ENCODE results near the gene LRRC56.
"Not testable (repeated sequence)": the region's sequence is repeated elsewhere in the genome, so short reads cannot be mapped to it uniquely, and the experiment has no call there.

LRRC56 gene

GRCh38 chr11:501001-501682, 36.2 kb upstream of the LRRC56 start:
- DNase-seq = no peak

DNA sequence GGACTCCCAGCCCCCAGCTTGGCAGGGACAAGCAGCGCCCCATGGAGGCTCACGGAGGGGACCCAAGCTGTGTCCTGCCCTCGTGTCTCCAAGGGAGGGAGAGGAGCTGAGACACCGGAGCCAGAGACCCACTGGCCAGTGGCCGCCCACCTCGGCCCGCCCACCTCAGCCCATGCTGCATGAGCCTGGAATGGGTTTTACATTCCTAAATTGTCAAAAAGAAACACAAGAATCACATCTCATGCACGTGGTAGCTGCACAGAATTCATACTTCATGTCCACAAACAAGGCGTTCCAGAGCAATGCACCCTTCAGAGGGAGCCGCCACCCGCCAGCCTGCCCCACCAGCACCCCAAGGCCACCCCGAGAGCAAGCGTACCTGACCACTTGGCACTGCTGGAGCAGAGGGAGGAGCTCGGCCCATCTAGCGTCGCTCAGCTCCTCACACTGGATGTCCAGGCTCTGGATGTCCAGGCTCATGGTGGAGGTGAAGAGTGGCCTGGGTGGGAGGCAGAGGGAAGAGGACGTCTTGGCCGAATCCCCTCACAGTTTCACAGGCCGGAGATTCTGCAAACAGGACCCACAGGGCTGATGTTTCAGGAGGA, 35.5 kb upstream of the LRRC56 start:
- no peak for DNase-seq

GRCh38 chr11:502288-503178, 34.8 kb upstream of the LRRC56 start:
- peak in 1 of 51 donors; percentile 39 for DNase-seq

DNA sequence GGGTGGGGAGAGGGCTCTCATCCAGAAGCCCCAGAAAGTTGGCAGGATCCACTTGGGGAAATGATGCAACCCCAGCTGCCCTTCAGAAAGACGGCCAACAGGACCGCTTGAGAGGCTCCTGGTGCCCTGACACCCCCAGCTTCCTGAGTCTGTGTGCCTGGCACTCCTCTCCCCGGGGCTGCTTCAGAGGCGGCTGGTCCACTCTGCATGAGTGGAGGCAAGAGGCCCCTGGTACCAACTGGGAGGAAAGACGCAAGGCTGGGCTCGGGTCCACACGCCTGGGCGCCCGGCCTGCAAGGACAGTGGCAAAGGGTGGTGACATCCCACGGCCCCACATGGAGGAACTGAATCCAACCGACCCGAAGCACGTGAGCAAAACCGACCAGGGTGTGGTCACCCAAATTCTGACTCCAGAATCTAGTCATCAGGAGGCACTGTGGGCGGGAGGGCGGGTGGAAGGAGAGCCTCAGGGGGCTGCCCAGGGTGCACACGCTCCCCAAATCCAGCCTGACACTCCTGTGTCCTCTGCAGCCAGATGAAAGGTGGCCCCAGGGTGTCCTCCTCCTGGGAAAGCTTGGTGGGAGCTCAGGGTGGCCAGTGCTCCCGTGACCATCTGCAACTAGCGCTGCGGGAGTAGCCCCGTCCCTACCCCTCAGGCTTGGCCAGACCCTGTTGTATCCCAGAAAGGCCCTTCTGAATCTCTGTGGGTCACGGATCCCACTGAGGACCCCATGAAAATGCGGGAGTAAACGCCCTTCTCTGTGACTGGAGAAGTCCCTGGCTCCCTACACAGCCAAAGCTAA, 33.9 kb upstream of the LRRC56 start:
- DNase-seq = peak in 44 of 51 donors; percentile 13 to 93 (median 77)

DNA sequence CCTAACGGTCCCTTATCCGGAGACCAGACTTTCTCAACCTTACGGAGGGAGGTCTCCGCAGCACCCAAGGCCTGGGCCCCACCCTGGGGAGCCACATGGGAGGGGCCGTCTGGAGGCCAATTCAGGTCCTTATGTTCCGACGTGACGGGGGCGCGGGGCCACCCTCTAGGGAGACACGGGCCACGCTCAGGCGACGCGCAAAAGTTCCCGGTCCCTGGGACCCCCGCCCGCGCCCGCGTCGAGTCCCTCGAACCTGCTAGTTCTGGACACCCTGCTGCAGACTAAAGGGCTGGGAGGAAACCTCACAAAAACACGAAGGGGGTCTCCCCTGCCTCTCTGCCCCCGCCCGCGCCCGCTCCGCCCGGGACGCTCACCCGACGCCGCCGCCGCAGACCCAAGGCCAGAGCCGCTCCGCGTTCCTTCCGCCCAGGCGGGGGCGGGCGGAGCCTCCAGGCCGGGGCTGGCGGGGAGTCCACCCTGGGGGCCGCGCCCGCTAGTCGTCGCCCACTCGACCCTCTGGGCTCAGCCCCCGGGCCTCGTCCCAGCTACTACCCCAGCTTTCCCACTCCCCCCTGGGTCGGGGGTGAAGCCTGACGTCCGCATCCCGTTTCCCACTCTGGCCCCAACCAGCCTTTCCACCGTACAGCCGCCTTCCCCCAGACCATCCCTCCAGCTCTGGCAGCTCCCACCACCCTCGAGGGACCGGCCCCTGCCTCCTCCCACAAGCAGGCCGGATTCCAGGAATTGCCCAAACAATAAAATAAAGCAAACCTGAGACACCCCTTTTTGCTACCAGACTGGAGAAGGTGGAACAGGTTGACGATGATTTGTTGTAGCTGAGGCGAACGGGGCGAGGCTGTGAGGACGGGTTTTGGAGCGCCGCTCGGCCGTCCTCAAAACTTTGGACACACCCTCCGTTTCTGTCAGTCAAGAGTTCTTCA, 33.0 kb upstream of the LRRC56 start:
- peak in 4 of 51 donors; percentile 26 to 56 (median 44) for DNase-seq

- DNase-seq = no peak
Observed at GRCh38 chr11:504994-505344, 32.4 kb upstream of the LRRC56 start.

- DNase-seq = peak; percentile 90 to 99 (median 96)
Observed at GRCh38 chr11:506238-506994, 30.9 kb upstream of the LRRC56 start.

- DNase-seq = peak; percentile 87 to 100 (median 98)
Observed at GRCh38 chr11:506995-507726, 30.2 kb upstream of the LRRC56 start, which contains the start of gene RNH1. RNH1 (minus strand) TSS chr11:507242; CDS start chr11:502162, 5,080 bp downstream.

DNA sequence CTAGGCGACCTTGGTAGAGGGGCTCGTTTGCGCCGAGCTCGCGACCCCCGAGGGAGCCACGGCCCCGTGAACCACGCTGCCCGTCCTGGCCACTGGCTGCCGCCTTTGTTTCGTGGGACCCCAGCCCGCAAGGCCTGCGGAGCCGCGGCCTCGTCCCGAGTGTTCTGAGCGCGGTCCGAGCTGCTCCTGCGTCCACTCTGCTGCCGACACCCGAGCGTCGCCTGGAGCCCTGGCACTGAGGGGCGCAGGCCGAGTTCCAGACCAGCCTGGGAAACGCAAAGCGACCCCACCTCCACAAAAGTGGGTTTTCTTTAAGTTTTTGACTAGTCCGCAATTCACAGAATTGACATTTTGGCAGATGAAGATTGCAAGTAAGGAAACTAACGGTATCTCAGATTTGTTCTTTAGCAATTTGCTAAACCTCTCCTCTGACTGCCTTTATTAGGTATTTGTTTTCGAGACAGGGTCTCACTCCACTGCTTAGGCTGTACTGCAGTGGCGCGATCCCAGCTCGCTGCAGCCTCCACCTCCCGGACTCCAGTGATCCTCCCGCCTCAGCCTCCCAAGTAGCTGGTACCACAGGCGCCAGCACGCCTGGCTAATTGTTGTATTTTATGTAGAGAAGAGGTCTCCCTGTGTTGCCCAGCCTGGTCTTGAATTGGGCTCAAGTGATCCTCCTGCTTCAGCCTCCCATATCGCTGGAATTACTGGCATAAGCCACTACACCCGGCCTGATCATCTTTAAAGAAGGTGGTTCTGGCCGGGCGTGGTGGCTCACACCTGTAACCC, 29.4 kb upstream of the LRRC56 start:
- DNase-seq = no peak

DNA sequence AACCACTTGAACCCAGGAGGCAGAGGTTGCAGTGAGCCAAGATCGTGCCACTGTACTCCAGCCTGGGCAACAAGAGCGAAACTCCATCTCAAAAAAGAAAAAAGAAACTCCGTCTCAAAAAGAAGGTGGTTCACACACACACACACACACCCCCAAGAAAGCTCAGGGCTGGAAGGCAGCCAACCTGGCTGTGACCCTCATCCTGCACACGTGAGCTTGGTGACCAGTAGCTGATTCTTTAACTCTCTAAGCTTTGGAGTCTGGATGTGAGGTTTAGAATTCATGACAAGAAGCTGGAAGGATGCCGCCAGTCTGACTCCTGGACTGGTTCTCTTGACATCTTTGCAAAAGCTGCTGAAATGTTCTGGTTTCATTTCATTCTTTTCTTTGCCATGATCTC, 28.4 kb upstream of the LRRC56 start:
- no peak for DNase-seq

- DNase-seq = no peak
Observed at GRCh38 chr11:512761-513595, 24.3 kb upstream of the LRRC56 start.

GRCh38 chr11:514606-515005, 22.7 kb upstream of the LRRC56 start:
- no peak for DNase-seq

- no peak for DNase-seq
Observed at GRCh38 chr11:515131-515530, 22.2 kb upstream of the LRRC56 start.

DNA sequence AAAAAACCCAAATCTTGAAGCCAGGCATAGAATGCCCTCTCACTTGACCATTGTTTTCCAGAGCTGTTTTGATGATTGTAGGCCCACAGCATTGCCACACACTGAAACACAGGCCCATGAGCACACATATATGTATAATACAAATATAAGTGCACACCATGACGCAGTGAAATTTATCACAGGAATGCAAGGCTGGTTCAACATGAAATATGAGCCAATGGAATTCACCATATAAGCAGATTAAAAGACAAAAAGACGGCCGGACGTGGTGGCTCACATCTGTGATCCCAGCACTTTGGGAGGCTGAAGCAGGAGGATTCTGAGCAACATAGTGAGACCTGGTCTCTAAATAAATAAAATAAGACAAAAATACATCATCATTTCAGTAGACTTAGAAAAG, 20.9 kb upstream of the LRRC56 start:
- no peak for DNase-seq

- DNase-seq = not testable (repeated sequence)
Observed at GRCh38 chr11:516918-517685, 20.2 kb upstream of the LRRC56 start.
